OCI-M2 (cell line): Measurements from ENCODE around the gene MAP7D2.

Source experiments
- DNase-seq: peaks from one replicate; lab custom pipeline; 2025; ENCODE audit not compliant: unreplicated experiment; lab: John Stamatoyannopoulos, UW

MAP7D2 gene

DNA sequence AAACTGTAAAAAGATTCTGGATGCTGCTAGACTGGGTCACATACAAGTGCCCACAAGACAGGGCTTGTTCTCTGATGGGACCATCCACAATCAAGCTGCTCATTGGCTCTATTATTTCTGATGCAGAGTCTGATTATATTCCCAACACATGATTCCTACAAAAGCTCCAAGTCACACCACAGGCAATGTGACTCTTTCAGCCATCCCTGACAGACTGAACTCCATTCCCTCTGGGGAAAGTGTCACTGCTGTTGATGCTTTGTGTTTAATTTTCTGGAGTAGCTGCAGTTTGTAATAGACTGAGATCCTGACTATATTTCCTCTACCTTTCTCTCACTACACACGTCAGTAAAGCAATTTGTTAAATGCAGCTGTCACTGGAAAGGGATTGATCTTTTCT, 70.5 kb downstream of the MAP7D2 start:
- no peak for DNase-seq

DNA sequence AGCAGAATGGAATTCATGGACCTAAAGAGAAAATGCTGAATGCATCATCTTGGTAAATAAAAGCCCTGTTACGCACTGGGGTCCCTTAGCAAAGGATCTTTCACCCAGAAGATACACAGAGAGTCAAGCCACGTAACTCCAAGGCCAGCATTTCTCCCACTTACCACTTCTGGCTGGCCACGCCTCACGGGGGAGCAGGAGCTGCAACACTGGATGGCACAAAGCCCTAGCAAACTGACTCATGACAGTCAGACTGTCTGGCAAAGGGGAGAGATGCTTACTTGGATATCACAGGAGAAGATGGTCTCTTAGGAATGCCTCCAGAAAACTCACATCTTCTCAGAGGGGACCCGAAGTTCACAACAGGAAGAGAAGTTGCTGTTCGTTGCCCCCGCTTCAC, 74.5 kb downstream of the MAP7D2 start:
- no peak for DNase-seq

DNA sequence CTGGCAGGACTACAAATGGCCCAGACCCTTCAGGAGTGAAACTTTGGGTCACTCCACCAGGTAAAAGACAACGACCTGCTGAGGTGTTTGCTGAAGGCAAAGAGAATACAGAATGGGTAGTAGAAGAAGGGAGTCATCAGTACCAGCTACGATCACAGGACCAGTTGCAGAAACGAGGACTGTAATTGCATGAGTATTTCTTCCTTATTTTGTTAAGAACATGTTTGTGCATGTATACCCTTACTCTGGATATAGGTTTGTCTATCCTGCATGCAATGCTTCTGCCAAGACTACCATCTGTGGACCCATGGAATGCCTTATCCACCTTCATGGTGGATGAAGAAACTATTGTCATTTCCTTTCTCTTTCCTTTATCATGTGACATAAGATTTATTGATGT, 77.7 kb downstream of the MAP7D2 start:
- DNase-seq = no peak

DNA sequence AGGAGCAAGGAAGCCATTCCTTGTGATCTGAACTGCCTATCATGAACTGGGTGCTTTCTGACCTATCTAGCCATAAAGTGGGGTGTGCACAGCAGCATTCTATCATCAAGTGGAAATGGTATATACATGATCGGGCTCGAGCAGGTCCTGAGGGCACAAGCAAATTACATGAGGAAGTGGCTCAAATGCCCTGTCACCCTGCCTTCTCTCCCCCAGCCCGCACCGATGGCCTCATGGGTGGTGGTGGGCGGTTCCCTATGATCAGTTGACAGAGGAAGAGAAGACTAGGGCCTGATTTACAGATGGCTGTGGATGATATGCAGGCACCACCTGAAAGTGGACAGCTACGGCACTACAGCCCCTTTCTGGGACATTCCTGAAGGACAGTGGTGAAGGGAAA, 79.5 kb downstream of the MAP7D2 start:
- no peak for DNase-seq

DNA sequence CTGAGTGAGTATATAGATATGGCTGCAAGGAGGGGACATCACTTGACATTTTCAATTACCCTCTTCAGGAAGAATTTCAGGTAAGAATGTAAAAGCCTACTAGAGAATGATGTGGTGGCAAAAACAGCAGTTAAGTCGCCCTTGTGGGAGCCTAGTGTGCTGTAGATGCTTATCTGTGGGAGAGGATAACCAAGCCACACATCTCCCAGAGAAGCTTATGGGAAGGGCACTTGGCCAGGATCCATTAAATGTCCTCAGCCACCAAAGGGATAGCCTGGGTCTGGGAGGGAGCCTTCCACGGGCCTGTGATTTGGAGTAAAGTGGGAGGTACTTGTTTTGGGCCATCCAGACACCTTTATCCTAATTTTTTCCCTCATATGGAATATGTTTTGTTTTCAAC, 84.5 kb downstream of the MAP7D2 start:
- DNase-seq = no peak

DNA sequence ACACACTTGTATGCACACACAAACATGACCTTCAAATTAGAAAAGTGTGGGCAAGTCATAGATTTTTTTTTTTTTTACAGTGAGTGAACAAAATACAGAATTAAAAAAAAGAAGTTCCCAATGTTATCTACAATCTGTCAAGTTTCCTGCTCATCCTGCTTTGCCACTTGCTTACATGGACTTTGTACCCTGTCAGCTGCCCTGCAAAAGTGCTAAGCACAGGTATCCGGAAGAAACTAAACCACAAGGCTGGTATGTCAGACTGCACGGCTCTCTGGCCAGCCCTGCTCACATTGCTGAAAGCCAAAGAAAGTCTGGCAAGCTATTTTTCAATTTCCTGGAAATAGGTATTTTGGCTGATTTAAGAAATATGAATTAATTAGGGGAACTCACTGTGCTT, 87.0 kb downstream of the MAP7D2 start:
- no peak for DNase-seq

DNA sequence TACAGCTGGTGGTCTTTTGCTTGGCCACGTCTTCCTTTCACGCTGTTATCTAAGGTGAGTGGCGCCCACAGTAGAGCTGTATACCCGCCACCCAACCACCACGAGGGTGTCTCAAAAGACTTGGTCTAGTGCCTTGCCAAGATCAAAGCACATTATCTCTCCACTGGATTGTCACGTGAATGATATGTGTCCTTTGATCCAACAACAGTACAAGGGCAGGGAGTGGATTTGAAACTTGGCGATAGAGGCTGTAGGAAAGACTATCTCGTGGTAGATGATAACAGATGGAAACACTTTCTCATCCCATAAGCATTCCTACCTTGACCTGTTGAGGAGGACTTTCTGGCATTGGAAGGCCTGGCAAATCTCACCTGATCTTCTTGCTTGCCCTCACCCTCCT, 88.1 kb downstream of the MAP7D2 start:
- DNase-seq = no peak

DNA sequence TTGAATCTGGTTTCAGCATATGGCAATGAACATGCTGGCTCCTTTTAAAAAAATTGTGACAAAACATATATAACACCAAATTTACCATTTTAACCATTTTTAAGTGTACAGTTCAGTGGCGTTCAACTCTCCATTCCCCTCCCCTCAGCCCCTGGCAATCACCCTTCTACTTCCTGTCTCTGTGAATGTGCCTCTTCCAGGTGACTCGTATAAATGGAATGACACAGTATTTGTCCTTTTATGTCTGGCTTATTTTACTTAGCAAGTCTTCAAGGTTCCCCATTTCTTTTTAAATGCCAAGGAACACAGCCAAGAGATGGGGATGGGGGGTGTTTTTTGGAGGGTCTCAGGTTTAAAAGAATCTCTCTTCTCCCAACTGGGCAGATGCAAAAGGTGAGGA, 90.4 kb downstream of the MAP7D2 start:
- no peak for DNase-seq

DNA sequence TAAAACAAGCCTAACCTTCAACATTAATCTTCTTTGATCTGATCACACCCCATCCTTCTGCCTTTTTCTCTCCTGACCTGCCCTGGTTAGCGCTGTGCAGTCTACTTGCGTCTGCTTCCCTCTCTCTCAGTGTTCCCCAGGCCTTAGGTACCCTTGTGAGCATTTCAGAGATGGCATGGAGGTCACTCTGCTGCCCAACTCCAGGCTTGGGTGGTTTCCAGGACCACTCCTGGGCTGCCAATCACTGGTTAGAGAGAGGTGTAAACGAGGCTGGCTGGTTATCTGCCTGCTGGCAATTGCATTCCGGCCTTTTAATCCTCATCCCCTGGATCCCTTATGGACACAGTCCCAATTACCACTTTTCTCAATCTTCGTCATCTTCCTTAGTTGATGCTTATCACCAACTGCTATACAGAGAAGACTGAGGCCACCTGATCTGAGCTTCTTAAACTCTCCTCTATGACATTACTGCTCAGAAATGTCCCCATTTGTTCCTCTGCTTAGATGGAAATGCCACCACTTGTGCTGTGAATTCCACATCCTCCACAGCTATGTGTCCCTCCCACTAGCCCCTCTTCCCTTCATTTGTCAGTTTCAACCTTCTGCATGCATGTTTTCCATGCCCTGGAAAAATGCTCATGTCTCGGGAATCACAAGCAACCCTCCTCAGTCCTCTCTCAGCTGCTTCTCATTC, 96.9 kb downstream of the MAP7D2 start:
- DNase-seq = no peak

DNA sequence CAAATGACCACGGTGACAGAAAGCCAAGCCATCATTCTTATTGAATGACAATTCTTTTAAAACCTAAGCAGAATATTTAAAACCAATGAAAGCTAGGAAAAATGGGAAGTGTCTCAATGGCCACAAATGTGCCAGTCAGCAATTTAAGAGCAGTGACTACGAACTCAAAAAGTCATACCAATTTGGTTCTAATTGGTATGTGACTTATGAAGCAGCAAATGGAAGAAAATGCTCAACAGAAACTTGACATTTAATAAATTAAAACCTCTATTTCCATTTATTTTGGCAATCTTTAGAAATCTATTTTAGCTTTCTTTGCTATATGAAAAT, 100.1 kb downstream of the MAP7D2 start:
- no peak for DNase-seq

DNA sequence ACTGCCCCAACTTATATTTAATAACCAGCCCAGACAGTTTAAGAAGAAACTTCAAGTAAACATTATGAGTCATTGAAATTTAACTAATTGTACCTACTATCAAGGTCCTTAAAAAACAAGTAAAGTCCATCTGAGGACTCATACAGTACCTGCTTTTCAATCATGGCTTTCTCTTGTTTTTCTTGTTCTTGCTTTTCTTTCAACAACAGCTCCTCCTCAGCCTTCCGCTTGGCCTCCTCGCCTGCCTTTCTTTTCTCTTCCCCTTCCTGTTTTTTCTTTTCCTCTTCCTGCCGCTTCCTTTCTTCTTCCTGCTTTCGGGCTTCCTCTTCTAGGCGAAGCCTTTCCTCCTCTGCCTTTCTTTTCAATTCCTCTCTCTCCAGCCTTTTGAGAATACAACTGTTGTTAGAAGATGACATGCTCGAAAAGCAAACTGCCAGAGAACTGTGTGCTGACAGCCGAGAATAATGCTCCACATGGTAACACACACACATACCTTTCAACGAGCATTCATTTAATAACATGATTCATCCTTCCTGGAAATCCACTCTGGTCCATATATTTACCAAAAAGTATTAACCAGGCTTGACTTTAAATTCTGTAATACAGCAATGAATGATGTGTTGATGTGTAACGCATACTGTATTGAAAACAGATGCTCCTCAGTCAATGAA, 100.6 kb downstream of the MAP7D2 start:
- DNase-seq = no peak

DNA sequence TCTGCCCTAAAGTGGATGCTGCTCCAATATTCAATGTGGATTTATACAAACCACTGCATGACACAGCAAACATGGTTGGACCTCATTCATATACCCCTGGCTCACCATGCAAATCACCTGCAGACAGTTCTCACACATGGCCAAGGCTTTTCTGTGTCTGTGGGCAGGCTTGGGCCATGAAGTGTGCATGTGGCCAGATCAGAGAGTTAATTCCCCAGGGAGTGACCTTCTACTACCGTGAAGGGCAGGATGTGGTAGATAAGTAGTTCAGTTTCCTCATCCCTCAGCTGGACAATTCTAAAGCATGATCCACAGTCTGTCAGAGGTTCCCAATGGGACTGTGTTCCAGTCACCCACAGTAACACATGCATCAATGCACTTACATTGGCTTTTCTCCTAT, 101.3 kb downstream of the MAP7D2 start:
- no peak for DNase-seq

DNA sequence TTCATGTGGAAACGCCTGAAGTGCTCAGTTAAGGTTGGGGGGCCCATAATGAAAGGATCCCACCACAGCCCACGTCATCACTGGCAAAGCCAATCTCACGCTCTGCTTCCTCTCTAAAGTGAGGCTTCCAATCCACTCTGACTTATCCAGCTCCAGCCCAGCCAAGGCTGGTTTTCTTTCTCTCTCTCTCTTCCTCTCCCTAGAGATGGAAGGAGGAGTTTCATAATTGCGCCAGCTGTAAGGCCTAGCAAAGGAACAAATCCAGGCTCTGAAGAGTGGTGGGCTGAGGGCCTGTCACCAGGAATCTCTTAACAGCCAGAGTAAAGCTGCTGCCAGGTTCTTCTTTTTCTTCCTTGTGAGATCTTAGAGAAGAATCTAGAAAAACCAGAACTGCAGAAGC, 105.1 kb downstream of the MAP7D2 start:
- no peak for DNase-seq

DNA sequence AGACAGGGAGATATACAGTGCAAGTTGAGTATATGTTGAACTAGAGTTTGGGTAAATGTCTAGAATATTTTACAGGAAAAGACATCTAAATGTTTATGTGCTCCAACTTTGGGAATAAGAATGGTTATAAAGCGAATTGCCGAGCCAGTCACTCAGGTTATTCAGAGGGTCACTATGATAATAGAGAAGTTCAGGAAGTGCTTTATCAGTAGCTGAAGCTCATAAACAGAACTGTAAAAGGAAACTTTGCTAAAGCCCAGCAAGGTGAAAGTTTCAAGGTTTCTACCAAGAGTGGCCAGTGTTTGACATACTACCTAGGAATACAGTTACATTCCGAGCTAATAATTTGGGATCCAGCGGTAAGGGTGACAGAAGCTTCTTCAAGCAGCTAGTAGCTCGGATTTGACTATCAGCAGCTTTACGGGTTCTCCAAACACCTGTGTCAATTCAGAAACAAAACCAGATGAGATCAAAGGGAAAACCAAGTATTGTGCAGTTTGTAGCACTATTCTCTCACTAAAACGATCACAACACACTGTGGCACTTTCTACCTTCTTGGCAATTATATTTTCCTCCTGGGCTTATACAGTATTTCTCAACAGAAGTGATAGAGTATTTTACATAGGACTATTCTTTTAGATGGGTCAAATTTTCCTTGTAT, 108.6 kb downstream of the MAP7D2 start:
- DNase-seq = no peak

DNA sequence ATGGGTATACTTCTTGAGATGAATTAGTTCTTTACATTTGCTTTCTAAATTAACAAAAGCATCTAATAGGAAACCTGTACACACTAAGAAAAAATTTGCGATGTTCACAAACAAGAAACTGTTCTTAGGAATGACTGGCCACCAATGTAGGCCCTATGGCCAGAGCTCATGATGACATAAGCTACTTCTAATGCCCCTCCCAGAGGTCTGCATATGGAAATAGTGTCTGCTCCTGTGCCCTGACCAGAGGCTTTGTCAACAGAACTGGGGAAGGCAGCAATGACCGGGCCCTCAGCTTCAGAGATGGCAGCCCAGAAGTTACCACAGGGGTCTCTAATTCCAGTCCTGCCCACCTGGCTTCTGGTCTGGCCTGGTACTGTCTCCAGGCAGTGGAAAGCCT, 110.8 kb downstream of the MAP7D2 start:
- no peak for DNase-seq

DNA sequence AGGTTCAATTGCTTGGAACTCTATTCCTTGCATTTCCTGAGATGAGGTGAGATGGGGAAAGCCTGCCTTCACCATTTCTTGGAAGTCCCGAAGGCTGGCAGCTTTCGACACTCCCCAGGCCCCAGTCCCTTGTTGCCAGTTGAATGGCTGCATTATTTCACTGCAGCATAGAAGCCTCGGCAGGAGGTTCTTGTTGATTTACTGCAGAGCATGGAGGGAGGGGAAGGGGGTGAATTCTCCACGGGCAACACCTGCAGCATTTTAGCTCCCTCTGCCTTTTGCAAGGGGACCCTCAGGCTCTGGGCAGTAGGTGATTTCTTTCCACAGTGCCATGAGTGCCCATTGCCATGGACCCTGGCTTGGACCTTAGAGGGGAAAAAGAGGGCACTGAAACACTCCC, 115.1 kb downstream of the MAP7D2 start:
- no peak for DNase-seq

DNA sequence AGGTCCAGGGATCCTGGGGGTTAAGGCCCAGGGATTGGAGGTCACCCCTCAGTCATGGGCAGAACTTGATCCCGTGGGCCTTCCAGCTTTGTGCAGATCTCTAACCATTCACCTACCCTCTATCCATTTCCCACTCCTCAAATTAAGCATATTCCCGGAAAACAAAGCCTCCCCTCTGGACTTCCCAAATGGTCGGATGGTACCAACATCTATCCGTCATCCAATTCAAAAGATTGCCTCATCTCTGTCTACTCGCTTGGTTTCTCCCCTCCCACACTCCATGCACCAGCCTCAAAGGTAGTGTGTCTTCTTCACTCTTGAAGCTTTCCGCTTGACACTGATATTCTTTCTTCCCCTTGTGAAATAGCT, 125.4 kb downstream of the MAP7D2 start:
- DNase-seq = no peak

DNA sequence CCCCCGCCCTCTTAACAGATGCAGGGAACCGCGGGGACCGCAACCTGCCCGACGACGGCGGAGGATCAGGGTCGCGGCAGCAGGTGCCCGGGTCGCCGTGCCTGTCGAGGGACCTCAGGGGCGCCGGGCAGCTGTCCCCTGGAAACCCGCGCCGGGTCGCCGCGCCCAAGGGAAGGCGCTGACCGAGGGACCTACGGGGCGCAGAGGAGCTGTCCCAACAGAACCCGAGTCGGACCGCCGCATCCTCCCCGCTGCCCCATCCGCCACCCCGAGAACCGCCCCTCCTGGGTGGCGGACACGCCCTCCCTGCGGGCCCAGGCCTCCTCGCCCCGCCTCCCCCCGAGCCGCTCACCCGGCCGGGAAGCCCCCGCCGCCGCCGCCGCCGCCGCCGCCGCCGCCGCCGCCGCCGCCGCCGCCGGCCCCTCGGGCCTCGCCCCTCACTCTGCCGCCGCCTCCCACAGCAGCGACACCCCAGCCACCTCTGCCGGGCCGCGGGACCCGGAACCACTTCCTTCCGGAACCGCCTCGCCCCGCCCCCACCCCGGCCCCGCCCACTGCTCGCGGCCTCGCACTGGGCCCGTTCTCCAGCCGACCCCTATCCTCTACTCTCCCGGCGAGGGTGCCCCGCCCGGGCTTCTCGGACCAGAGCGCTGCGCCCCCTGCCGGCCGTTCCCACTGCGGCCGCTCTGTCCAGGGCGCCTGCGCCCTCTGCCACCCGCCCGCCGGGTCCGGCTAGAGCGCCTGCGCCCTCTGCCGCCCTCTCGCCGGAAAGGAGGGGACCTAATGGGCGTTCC, 126.0 kb downstream of the MAP7D2 start, which contains the start of gene BCLAF3:
Gene BCLAF3 (minus strand): TSS at position 506 of the 794 bp plus-strand sequence. CDS start 20,797 bp downstream, outside the sequence.
- DNase-seq = peak; percentile 76

DNA sequence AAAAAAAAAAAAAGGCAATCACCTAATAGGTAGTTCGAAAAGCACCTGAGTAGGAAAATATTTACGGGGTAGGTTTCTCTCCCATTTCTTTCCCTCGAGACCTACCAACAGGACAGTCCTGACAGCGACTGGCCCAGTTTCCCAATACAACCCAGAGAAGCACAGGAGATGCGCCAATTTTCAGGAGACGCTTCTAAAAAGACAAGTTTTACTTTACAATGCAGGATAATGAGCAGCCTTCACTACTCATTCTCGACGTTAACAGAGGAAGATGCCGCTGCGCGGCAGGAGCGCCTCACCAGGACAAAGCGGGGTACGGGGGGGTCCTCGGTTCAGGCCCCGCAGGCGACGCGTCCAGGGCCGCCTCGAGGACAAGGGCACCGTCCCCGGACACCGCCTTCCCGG, 126.6 kb downstream of the MAP7D2 start:
- no peak for DNase-seq

DNA sequence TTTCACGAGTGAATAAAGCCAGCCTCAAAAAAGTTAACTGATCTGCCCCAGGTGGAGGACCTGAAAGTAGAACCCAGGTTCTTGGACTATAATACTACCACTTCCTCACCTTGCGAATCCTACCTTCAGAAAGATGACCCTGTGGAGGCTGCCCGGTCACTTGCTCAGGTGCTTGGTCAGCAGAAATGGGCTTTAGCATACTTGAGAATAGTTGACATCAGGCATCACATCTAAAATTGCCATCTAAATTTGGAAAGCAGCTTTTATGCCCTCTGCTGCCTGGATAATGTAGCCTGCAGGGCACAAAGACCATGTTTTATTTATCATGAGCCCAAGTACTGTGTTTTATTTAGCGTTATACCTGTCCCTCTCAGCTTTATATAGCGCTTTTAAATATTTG, 128.9 kb downstream of the MAP7D2 start:
- no peak for DNase-seq

DNA sequence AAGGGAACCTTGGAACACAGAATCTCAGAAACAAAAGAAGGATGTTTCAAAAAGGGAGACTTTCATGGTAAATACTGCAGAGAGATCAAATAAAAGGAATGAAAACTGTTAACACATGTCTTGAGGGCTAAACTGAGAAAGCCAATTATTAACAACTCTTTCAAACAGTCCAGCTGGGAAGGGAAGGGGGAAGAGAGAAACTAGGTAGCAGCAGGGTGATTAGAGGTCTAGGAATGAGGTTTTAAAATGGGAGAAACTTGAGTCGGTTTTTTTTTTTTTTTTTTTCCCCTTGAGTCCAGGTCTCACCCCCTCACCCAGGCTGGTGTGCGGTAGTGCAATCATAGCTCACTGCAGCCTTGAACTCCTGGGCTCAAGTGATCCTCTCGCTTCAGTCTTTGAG, 130.2 kb downstream of the MAP7D2 start:
- DNase-seq = no peak

DNA sequence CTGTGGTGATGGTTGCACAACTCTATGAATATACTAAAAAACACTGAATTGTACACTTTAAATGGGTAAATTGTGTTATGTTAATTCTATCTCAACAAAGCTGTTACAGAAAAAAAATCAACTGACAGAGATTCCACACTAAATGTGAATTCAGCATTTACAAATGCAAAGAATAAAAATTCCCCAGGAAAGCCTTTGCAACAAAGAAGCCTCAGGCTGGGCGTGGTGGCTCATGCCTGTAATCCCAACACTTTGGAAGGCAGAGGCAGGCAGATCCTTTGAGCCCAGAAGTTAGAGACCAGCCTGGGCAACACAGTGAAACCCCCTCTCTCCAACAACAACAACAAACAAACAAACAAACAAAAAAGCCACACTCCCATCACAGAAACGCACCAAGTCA, 134.8 kb downstream of the MAP7D2 start:
- DNase-seq = no peak
